ENCODE results near the gene AGAP1. TPM values are rescaled to one million over a fixed set of nuclear protein-coding genes. Genes with fewer than 3 reads are reported as not detected.

Gene AGAP1
- total and polyA plus RNA-seq, 4 donors: 2.0 to 8.5 (median 5.4) TPM

DNA sequence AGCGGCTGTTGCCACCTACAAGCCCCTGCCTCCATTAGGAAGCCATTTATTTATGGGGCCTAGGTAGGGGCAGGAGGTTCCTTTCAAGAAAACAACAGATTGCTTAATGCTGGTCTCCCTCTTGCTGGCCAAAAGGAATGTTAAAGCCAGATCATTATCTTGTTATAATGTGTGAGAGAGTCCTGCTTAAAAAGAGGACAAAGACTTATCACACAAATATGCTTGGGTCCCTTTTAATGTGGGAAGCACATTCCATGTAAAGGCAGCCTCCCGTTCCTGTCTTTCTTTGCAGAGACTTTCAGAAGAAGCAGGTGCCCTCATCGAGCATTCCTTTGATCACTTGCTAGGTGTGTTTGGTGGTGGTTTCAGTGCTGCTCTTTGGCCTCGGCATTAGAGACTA, 76.4 kb downstream of the AGAP1 start:
- DNase-seq (ENCODE audit: low spot score): no peak
- H3K9me3 ChIP-seq (ENCODE audit: control insufficient read depth in 4 of 4, low read length in 3 of 4): peaks cover 0 to 5% (median 1%) of the 10 kb centered on the region in 4 donors
- H3K27ac ChIP-seq (ENCODE audit: low read depth in 1 of 2, low read length in 2 of 2): no peak overlapping the region
- peaks cover 0 to 6% (median 3%) of the 10 kb centered on the region in 4 donors for H3K4me1 ChIP-seq (ENCODE audit: control insufficient read depth in 4 of 4, insufficient read depth in 4 of 4, low read length in 3 of 4)
- no peaks in the 10 kb centered on the region for H3K36me3 ChIP-seq (ENCODE audit: control insufficient read depth in 4 of 4, insufficient read depth in 3 of 4, low read depth in 1 of 4, low read length in 3 of 4)
- TF ChIP-seq YY1 (IDR thresholded peaks at IDR 0.05) (no peak), JUND (IDR thresholded peaks at IDR 0.05) (no peak), FOXA1 (IDR thresholded peaks at IDR 0.05) (no peak), RXRA (IDR thresholded peaks at IDR 0.05) (no peak)
- TF ChIP-seq, protein P1, sequence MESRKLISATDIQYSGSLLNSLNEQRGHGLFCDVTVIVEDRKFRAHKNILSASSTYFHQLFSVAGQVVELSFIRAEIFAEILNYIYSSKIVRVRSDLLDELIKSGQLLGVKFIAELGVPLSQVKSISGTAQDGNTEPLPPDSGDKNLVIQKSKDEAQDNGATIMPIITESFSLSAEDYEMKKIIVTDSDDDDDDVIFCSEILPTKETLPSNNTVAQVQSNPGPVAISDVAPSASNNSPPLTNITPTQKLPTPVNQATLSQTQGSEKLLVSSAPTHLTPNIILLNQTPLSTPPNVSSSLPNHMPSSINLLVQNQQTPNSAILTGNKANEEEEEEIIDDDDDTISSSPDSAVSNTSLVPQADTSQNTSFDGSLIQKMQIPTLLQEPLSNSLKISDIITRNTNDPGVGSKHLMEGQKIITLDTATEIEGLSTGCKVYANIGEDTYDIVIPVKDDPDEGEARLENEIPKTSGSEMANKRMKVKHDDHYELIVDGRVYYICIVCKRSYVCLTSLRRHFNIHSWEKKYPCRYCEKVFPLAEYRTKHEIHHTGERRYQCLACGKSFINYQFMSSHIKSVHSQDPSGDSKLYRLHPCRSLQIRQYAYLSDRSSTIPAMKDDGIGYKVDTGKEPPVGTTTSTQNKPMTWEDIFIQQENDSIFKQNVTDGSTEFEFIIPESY (IDR thresholded peaks at IDR 0.05): no peak
- no peaks in the 10 kb centered on the region for H3K27me3 ChIP-seq (ENCODE audit: control insufficient read depth in 4 of 4, insufficient read depth in 4 of 4, low read length in 3 of 4)
- H3K9ac ChIP-seq (ENCODE audit: low read depth in 1 of 2, low read length in 2 of 2): no peak overlapping the region
- H3K4me3 ChIP-seq (ENCODE audit: low read depth in 1 of 3, low read length in 3 of 3): no peak overlapping the region
- WGBS: 87% methylated on average over 4 of the region's 4 CpGs

DNA sequence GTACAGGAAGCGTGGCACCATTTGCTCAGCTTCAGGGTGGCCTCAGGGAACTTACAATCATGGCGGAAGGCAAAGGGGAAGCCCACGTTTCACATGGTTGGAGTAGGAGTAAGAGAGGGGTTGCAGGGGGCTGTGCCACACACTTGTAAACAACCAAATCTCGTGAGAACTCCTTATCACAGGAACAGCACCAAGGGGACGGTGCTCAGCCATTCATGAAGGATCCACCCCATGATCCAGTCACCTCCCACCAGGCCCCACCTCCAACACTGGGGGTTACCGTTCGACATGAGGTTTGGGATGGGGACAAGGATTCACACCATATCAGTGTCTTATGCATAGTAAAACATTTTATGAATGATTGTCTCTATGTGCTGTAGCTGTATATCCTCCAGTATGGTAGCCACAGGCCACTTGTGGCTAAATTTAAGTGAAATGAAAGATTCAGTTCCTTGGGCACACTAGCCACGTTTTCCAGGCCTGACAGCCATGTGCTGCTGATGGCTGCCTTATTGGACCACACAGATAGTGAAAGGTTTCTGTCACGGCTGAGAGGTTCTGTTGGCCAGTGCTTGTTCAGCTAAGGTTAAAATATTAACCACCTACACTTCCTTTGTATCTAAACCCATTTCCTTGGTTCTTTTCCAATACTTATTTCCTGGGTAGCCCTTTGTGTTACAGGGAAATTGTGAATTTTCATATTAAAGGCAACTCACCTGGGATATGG, 77.3 kb downstream of the AGAP1 start:
- TF ChIP-seq, protein P2, sequence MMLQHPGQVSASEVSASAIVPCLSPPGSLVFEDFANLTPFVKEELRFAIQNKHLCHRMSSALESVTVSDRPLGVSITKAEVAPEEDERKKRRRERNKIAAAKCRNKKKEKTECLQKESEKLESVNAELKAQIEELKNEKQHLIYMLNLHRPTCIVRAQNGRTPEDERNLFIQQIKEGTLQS (IDR thresholded peaks at IDR 0.05): no peak
- TF ChIP-seq, protein P3, sequence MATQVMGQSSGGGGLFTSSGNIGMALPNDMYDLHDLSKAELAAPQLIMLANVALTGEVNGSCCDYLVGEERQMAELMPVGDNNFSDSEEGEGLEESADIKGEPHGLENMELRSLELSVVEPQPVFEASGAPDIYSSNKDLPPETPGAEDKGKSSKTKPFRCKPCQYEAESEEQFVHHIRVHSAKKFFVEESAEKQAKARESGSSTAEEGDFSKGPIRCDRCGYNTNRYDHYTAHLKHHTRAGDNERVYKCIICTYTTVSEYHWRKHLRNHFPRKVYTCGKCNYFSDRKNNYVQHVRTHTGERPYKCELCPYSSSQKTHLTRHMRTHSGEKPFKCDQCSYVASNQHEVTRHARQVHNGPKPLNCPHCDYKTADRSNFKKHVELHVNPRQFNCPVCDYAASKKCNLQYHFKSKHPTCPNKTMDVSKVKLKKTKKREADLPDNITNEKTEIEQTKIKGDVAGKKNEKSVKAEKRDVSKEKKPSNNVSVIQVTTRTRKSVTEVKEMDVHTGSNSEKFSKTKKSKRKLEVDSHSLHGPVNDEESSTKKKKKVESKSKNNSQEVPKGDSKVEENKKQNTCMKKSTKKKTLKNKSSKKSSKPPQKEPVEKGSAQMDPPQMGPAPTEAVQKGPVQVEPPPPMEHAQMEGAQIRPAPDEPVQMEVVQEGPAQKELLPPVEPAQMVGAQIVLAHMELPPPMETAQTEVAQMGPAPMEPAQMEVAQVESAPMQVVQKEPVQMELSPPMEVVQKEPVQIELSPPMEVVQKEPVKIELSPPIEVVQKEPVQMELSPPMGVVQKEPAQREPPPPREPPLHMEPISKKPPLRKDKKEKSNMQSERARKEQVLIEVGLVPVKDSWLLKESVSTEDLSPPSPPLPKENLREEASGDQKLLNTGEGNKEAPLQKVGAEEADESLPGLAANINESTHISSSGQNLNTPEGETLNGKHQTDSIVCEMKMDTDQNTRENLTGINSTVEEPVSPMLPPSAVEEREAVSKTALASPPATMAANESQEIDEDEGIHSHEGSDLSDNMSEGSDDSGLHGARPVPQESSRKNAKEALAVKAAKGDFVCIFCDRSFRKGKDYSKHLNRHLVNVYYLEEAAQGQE (IDR thresholded peaks at IDR 0.05): no peak
- TF ChIP-seq EGR1 (IDR thresholded peaks at IDR 0.05; ENCODE audit: low read depth in 2 of 2) (no peak), SP1 (IDR thresholded peaks at IDR 0.05) (no peak)
- Histone ChIP-seq H3K9me3 (ENCODE audit: control insufficient read depth in 4 of 4, low read length in 3 of 4) (peaks cover 0 to 5% (median 1%) of the 10 kb centered on the region in 4 donors), H3K4me3 (ENCODE audit: low read depth in 1 of 3, low read length in 3 of 3) (no peak overlapping the region), H3K27me3 (ENCODE audit: control insufficient read depth in 4 of 4, insufficient read depth in 4 of 4, low read length in 3 of 4) (no peaks in the 10 kb centered on the region), H3K27ac (ENCODE audit: low read depth in 1 of 2, low read length in 2 of 2) (no peak overlapping the region), H3K36me3 (ENCODE audit: control insufficient read depth in 4 of 4, insufficient read depth in 3 of 4, low read depth in 1 of 4, low read length in 3 of 4) (no peaks in the 10 kb centered on the region), H3K9ac (ENCODE audit: low read depth in 1 of 2, low read length in 2 of 2) (no peak overlapping the region), H3K4me1 (ENCODE audit: control insufficient read depth in 4 of 4, insufficient read depth in 4 of 4, low read length in 3 of 4) (peaks cover 0 to 6% (median 3%) of the 10 kb centered on the region in 4 donors)
- DNase-seq (ENCODE audit: low spot score): no peak
- 90% methylated on average over 9 of the region's 9 CpGs for WGBS

DNA sequence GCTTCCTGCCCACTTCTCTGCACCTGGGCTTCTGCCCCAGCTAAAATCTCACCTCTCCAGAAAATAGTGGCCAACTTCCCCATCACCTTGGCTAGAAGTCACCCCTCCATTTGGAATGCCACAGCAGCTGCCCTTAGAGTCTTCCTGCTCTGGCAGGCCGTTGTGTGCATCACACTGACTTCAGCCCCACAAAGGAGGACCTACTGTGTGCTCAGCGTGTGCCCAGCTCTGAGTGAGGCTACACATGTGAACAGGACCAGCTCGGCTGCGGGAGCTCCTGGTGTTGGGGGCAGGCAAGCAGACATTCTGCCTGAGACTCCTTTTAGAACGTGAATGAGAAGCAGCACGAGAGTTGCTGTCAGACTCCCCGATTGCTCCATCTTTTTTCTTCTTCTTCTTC, 78.7 kb downstream of the AGAP1 start:
- DNase-seq (ENCODE audit: low spot score): no peak
- peaks cover 0 to 5% (median 1%) of the 10 kb centered on the region in 4 donors for H3K9me3 ChIP-seq (ENCODE audit: control insufficient read depth in 4 of 4, low read length in 3 of 4)
- H3K27ac ChIP-seq (ENCODE audit: low read depth in 1 of 2, low read length in 2 of 2): no peak overlapping the region
- no peaks in the 10 kb centered on the region for H3K27me3 ChIP-seq (ENCODE audit: control insufficient read depth in 4 of 4, insufficient read depth in 4 of 4, low read length in 3 of 4)
- H3K4me1 ChIP-seq (ENCODE audit: control insufficient read depth in 4 of 4, insufficient read depth in 4 of 4, low read length in 3 of 4): peaks cover 0 to 6% (median 0%) of the 10 kb centered on the region in 4 donors
- H3K36me3 ChIP-seq (ENCODE audit: control insufficient read depth in 4 of 4, insufficient read depth in 3 of 4, low read depth in 1 of 4, low read length in 3 of 4): no peaks in the 10 kb centered on the region
- WGBS: 93% methylated on average over 7 of the region's 7 CpGs
- no peak overlapping the region for H3K4me3 ChIP-seq (ENCODE audit: low read depth in 1 of 3, low read length in 3 of 3)
- H3K9ac ChIP-seq (ENCODE audit: low read depth in 1 of 2, low read length in 2 of 2): no peak overlapping the region
- no peak for TF ChIP-seq HNF4G (IDR thresholded peaks at IDR 0.05)
- no peak for TF ChIP-seq FOXA2 (IDR thresholded peaks at IDR 0.05)

All from liver (tissue), 9 donors.